ENCODE results near the gene ANOS1.

ANOS1 gene

GRCh38 chrX:8749697-8750096, 17.8 kb upstream of the ANOS1 start:
- no peak overlapping the region for H3K4me3 ChIP-seq (ENCODE audit: low read depth, low read length)
- TF ChIP-seq CTCF (IDR thresholded peaks at IDR 0.05; ENCODE audit: insufficient read depth, low read depth, low read length, missing control alignments) = no peak
- DNase-seq (ENCODE audit: low read depth) = no peak

- DNase-seq (ENCODE audit: low read depth) = peak; percentile 10
These were observed 16.9 kb upstream of the ANOS1 start for GRCh38 chrX:8748855-8749254.

GRCh38 chrX:8743126-8743732, 11.3 kb upstream of the ANOS1 start:
- no peak overlapping the region for H3K4me3 ChIP-seq (ENCODE audit: low read depth, low read length)
- peak; percentile 35 for DNase-seq (ENCODE audit: low read depth)
- peak; percentile 55 for TF ChIP-seq CTCF (IDR thresholded peaks at IDR 0.05; ENCODE audit: insufficient read depth, low read depth, low read length, missing control alignments)

More at GRCh38 chrX:8748855-8749254, 16.9 kb upstream of the ANOS1 start:
- no peak overlapping the region for H3K4me3 ChIP-seq (ENCODE audit: low read depth, low read length)
- peak; percentile 40 for TF ChIP-seq CTCF (IDR thresholded peaks at IDR 0.05; ENCODE audit: insufficient read depth, low read depth, low read length, missing control alignments)

GRCh38 chrX:8741981-8742380, 10.0 kb upstream of the ANOS1 start:
- DNase-seq (ENCODE audit: low read depth) = no peak
- no peak for TF ChIP-seq CTCF (IDR thresholded peaks at IDR 0.05; ENCODE audit: insufficient read depth, low read depth, low read length, missing control alignments)
- no peak overlapping the region for H3K4me3 ChIP-seq (ENCODE audit: low read depth, low read length)

GRCh38 chrX:8738588-8739189, 6.8 kb upstream of the ANOS1 start:
- peak; percentile 38 for TF ChIP-seq CTCF (IDR thresholded peaks at IDR 0.05; ENCODE audit: insufficient read depth, low read depth, low read length, missing control alignments)
- H3K4me3 ChIP-seq (ENCODE audit: low read depth, low read length) = no peak overlapping the region
- peak; percentile 26 for DNase-seq (ENCODE audit: low read depth)

- TF ChIP-seq CTCF (IDR thresholded peaks at IDR 0.05; ENCODE audit: insufficient read depth, low read depth, low read length, missing control alignments) = no peak
- no peak for DNase-seq (ENCODE audit: low read depth)
- H3K4me3 ChIP-seq (ENCODE audit: low read depth, low read length) = no peak overlapping the region
These were observed 5.9 kb upstream of the ANOS1 start for GRCh38 chrX:8737883-8738282.
